Natural killer cell (primary cell): Measurements from ENCODE around the gene UTF1. TPM values are rescaled to one million over a fixed set of nuclear protein-coding genes. Genes with fewer than 3 reads are reported as not detected.

ENCODE experiments used
- ATAC-seq, 3 donors: fragments of 150-1000 bp in 2 of 3; fragments of 200-7000 bp in 1 of 3; cut with Tn5 transposase; 1 replicate in 1 of 3; 2 replicates in 2 of 3; pipeline ENCODE4 v1.10.0; 2021; ENCODE audit warnings: mild to moderate bottlenecking in 2 of 3, moderate library complexity in 2 of 3
- DNase-seq, 2 donors: peaks; one replicate each; pipeline versions ENCODE4 v3.0.0 to v3.0.0-alpha.2; 2013 to 2021; ENCODE audit warnings: mixed read lengths in 1 of 2
- H3K27ac ChIP-seq: one replicate; pipeline ENCODE4 v1.5.1; 2013; ENCODE audit warnings: mild to moderate bottlenecking, low read length
- H3K27me3 ChIP-seq: one replicate; pipeline ENCODE4 v1.6.1; 2013; ENCODE audit warnings: low read length; ENCODE audit not compliant: control insufficient read depth, insufficient read depth
- H3K36me3 ChIP-seq: one replicate; pipeline ENCODE4 v1.6.1; 2013; ENCODE audit warnings: low read length; ENCODE audit not compliant: control insufficient read depth, insufficient read depth
- H3K4me1 ChIP-seq: one replicate; pipeline ENCODE4 v1.6.1; 2013; ENCODE audit warnings: low read length; ENCODE audit not compliant: control insufficient read depth, insufficient read depth
- H3K4me3 ChIP-seq: one replicate; pipeline ENCODE4 v1.5.1; 2013; ENCODE audit warnings: low read length
- H3K9me3 ChIP-seq: one replicate; pipeline ENCODE4 v1.6.1; 2013; ENCODE audit warnings: low read length; ENCODE audit not compliant: control insufficient read depth, insufficient read depth
- H3K27ac Mint-ChIP-seq, 2 donors: one replicate each; pipeline ENCODE4 v1.8.0; 2022; ENCODE audit warnings: mild to moderate bottlenecking in 2 of 2, mixed read lengths in 2 of 2, moderate library complexity in 1 of 2
- H3K27me3 Mint-ChIP-seq, 2 donors: one replicate each; pipeline ENCODE4 v1.8.0; 2022; ENCODE audit warnings: low read depth in 2 of 2, mixed read lengths in 2 of 2
- H3K36me3 Mint-ChIP-seq: one replicate; pipeline ENCODE4 v1.8.0; 2022; ENCODE audit warnings: mixed read lengths
- H3K4me1 Mint-ChIP-seq, 2 donors: one replicate each; pipeline ENCODE4 v1.8.0; 2022; ENCODE audit warnings: mixed read lengths in 2 of 2
- H3K4me3 Mint-ChIP-seq: one replicate; pipeline ENCODE4 v1.8.0; 2022; ENCODE audit warnings: mild to moderate bottlenecking, moderate library complexity, mixed read lengths
- H3K9me3 Mint-ChIP-seq, 2 donors: one replicate each; pipeline ENCODE4 v1.8.0; 2022; ENCODE audit warnings: mixed read lengths in 2 of 2
- CTCF ChIP-seq: fragments of 200-600 bp; IDR thresholded peaks from one replicate; pipeline ENCODE4 v1.8.0; 2022; ENCODE audit warnings: antibody characterized with exemption
- WGBS: methylation state at CpG from one replicate; pipeline ENCODE4 v1.1.7; 2013; ENCODE audit warnings: missing lambda C conversion rate; ENCODE audit not compliant: insufficient coverage; 5-methylcytosine and 5-hydroxymethylcytosine counted together
- intact Hi-C: fragments of 100-400 bp; cut with micrococcal nuclease; formaldehyde crosslinking; loops from one replicate; pipeline ENCODE4 v1.14.2; 2022
- total RNA-seq, 4 donors: library from RNA; stranded (reverse); fragments of 120-200 nt in 1 of 4; gene quantifications; one replicate each; pipeline versions ENCODE4 v1.2.3 to v1.2.4, GENCODE V29; 2013 to 2022

UTF1 gene
- total RNA-seq, 3 donors from 2014 or later (not counting 1 experiment from before 2014, with no cell fraction given): 0.31 to 0.33 TPM; not detected in 1

- H3K9me3 ChIP-seq: no peaks in the 10 kb centered on the region
- TF ChIP-seq CTCF: no peak
- H3K36me3 ChIP-seq: no peaks in the 10 kb centered on the region
- Mint-ChIP-seq H3K9me3 (no peaks in the 10 kb centered on the region), H3K4me1 (peaks cover 0 to 9% of the 10 kb centered on the region in 2 donors), H3K4me3 (no peak overlapping the region), H3K36me3 (no peaks in the 10 kb centered on the region), H3K27me3 (peaks cover 37 to 39% of the 10 kb centered on the region in 2 donors), H3K27ac (no peak overlapping the region)
- DNase-seq (peak in 1 of 2 donors; percentile 25), ATAC-seq (no peak)
- 34% methylated on average over 30 of the region's 30 CpGs for WGBS
- H3K27ac ChIP-seq: no peak overlapping the region
- H3K4me1 ChIP-seq: peaks cover 6% of the 10 kb centered on the region
- intact Hi-C loops: no loop called here
- H3K4me3 ChIP-seq: no peak overlapping the region
- peaks cover 19% of the 10 kb centered on the region for H3K27me3 ChIP-seq
These were observed 3.7 kb upstream of the UTF1 start for GRCh38 chr10:133226251-133226808.

GRCh38 chr10:133227256-133227655 lies 2.8 kb upstream of the UTF1 start:
- Mint-ChIP-seq H3K4me3 (no peak overlapping the region), H3K27ac (no peak overlapping the region), H3K27me3 (peaks cover 40 to 41% of the 10 kb centered on the region in 2 donors), H3K4me1 (peaks cover 0 to 10% of the 10 kb centered on the region in 2 donors), H3K36me3 (no peaks in the 10 kb centered on the region), H3K9me3 (no peaks in the 10 kb centered on the region)
- Histone ChIP-seq H3K9me3 (no peaks in the 10 kb centered on the region), H3K27me3 (peaks cover 26% of the 10 kb centered on the region), H3K4me1 (peaks cover 6% of the 10 kb centered on the region), H3K4me3 (no peak overlapping the region), H3K27ac (no peak overlapping the region), H3K36me3 (no peaks in the 10 kb centered on the region)
- intact Hi-C loops: no loop called here
- no peak for ATAC-seq
- no peak for DNase-seq
- TF ChIP-seq CTCF: no peak
- 87% methylated on average over 21 of the region's 21 CpGs for WGBS

GRCh38 chr10:133229265-133230043 lies 563 bp upstream of the UTF1 start:
- Mint-ChIP-seq H3K36me3 (no peaks in the 10 kb centered on the region), H3K27ac (no peak overlapping the region), H3K4me3 (peak overlapping the region; percentile 60), H3K4me1 (peaks cover 0 to 10% of the 10 kb centered on the region in 2 donors), H3K27me3 (peaks cover 43 to 50% of the 10 kb centered on the region in 2 donors), H3K9me3 (no peaks in the 10 kb centered on the region)
- no peak for TF ChIP-seq CTCF
- no peak overlapping the region for H3K4me3 ChIP-seq
- 12% methylated on average over 58 of the region's 58 CpGs for WGBS
- ATAC-seq (no peak), DNase-seq (no peak)
- no peaks in the 10 kb centered on the region for H3K9me3 ChIP-seq
- intact Hi-C loops: no loop called here
- no peak overlapping the region for H3K27ac ChIP-seq
- H3K36me3 ChIP-seq: no peaks in the 10 kb centered on the region
- peaks cover 6% of the 10 kb centered on the region for H3K4me1 ChIP-seq
- H3K27me3 ChIP-seq: peaks cover 28% of the 10 kb centered on the region
